Heart left ventricle (tissue), 16 donors: Measurements from ENCODE around the gene HIPK2. TPM values are rescaled to one million over a fixed set of nuclear protein-coding genes. Genes with fewer than 3 reads are reported as not detected.

ENCODE experiments used
- ATAC-seq, 4 donors: fragments of 200-7000 bp; cut with Tn5 transposase; one replicate each; pipeline ENCODE4 v1.9.1; 2020 to 2022; ENCODE audit warnings: moderate library complexity in 4 of 4, mild to moderate bottlenecking in 3 of 4, moderate number of reproducible peaks in 1 of 4
- DNase-seq, 5 donors: peaks; one replicate each; pipeline ENCODE4 v3.0.0-alpha.2; 2020
- H3K27ac ChIP-seq, 12 donors: fragments of 200-600 bp; sonication (generic) in 4 of 12; one replicate each; pipeline versions ENCODE4 v1.5.0 to v1.8.0; 2016 to 2022; ENCODE audit warnings: mild to moderate bottlenecking in 2 of 12
- H3K27me3 ChIP-seq, 9 donors: fragments of 200-600 bp; sonication (generic) in 2 of 9; one replicate each; pipeline versions ENCODE4 v1.5.1 to v1.8.0; 2016 to 2022; ENCODE audit warnings: mild to moderate bottlenecking in 3 of 9
- H3K36me3 ChIP-seq, 9 donors: fragments of 200-600 bp; sonication (generic) in 2 of 9; one replicate each; pipeline versions ENCODE4 v1.5.0 to v1.8.0; 2018 to 2022; ENCODE audit warnings: mild to moderate bottlenecking in 2 of 9
- H3K4me1 ChIP-seq, 12 donors: fragments of 200-600 bp; sonication (generic) in 4 of 12; one replicate each; pipeline versions ENCODE4 v1.5.0 to v1.8.0; 2016 to 2022; ENCODE audit warnings: mild to moderate bottlenecking in 3 of 12
- H3K4me3 ChIP-seq, 12 donors: fragments of 200-600 bp; sonication (generic) in 4 of 12; one replicate each; pipeline versions ENCODE4 v1.5.0 to v1.8.0; 2017 to 2022; ENCODE audit warnings: mild to moderate bottlenecking in 9 of 12, moderate library complexity in 4 of 12
- H3K9me3 ChIP-seq, 12 donors: fragments of 200-600 bp; sonication (generic) in 4 of 12; one replicate each; pipeline versions ENCODE4 v1.5.0 to v1.8.0; 2016 to 2022; ENCODE audit warnings: mild to moderate bottlenecking in 1 of 12
- POLR2A ChIP-seq, 2 donors: fragments of 450-650 bp; IDR thresholded peaks; one replicate each; pipeline ENCODE4 v1.6.1; 2017; ENCODE audit warnings: antibody characterized with exemption in 2 of 2, mild to moderate bottlenecking in 2 of 2, moderate library complexity in 2 of 2
- WGBS, 4 donors: extraction: QIAGEN DNeasy Blood & Tissue Kit in 2 of 4; methylation state at CpG; one replicate each; pipeline versions ENCODE4 v1.1.5 to v1.1.7; 2013 to 2018; 5-methylcytosine and 5-hydroxymethylcytosine counted together
- intact Hi-C, 10 donors: fragments of 100-400 bp; cut with DNase I; formaldehyde crosslinking; loops; one replicate each; pipeline versions ENCODE4 v1.11.1 to v1.14.2; 2022
- polyA plus RNA-seq, 2 donors: library from polyadenylated mRNA; stranded (reverse); fragments of 200-250 nt; gene quantifications; one replicate each; pipeline ENCODE4 v1.2.3, GENCODE V29; 2013
- total RNA-seq, 9 donors: library from RNA; depleted of rRNA in 2 of 9; stranded (reverse); fragments of >200 nt in 2 of 9; fragmentation: NEBNext Ultra II Directional in 3 of 9; extraction: Animal tissue kit (Norgen Biotek cat#: 25700) in 3 of 9; gene quantifications; one replicate each; pipeline versions ENCODE4 v1.1.0 to v1.2.4, GENCODE V29; 2016 to 2023
- TF ChIP-seq, protein P1 (sequence below), 12 donors: fragments of 200-600 bp; sonication (generic) in 4 of 12; IDR thresholded peaks; one replicate each; pipeline versions ENCODE4 v1.5.0 to v1.8.0; 2018 to 2022; ENCODE audit warnings: antibody characterized with exemption in 12 of 12, mild to moderate bottlenecking in 5 of 12
- donor health status: ischemic (EF 13 %, LVEDD 7.1; RV severe dilation, severe dysfunction).
- donor health status: healthy with polysubstance abuse.
- donor health status: DM: no; HTN: yes; CAD: no.
- donor health status: DM: no; HTN: no; CAD: no.
- donor health status: ischemic (EF 25% LVEDD 6.9; RV normal size, moderate dysfunction).
- donor health status: ischemic (EF 25% LVEDD 5.7; RV mildly dilated, moderate dysfunction).
- donor health status: healthy.
- donor health status: DM: yes; HTN: yes; CAD: no.
- donor health status: ischemic (EF 35%, LVEDD 5.7; RV mildly dilated, moderate dysfunction).
- donor health status: nonischemic (EF 11% LVEDD 7.7; RV severe dilation, severe dysfunction).
- donor health status: DM: yes; HTN: yes; CAD: no.
- donor health status: PGD.
- donor health status: ischemic (EF 29% LVEDD 5.4; RV normal size, mild dysfunction).
- donor health status: nonischemic (EF 23%, LVEDD 6.1; RV moderate dilation, normal function).

The HIPK2 gene
- total and polyA plus RNA-seq, 11 donors, result 43.2 to 244 (median 143) TPM

GRCh38 chr7:139525750-139526149, 252.0 kb downstream of the HIPK2 start:
- TF ChIP-seq POLR2A (IDR thresholded peaks at IDR 0.05), result no peak
- TF ChIP-seq, protein P1, sequence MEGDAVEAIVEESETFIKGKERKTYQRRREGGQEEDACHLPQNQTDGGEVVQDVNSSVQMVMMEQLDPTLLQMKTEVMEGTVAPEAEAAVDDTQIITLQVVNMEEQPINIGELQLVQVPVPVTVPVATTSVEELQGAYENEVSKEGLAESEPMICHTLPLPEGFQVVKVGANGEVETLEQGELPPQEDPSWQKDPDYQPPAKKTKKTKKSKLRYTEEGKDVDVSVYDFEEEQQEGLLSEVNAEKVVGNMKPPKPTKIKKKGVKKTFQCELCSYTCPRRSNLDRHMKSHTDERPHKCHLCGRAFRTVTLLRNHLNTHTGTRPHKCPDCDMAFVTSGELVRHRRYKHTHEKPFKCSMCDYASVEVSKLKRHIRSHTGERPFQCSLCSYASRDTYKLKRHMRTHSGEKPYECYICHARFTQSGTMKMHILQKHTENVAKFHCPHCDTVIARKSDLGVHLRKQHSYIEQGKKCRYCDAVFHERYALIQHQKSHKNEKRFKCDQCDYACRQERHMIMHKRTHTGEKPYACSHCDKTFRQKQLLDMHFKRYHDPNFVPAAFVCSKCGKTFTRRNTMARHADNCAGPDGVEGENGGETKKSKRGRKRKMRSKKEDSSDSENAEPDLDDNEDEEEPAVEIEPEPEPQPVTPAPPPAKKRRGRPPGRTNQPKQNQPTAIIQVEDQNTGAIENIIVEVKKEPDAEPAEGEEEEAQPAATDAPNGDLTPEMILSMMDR (IDR thresholded peaks at IDR 0.05), result no peak

GRCh38 chr7:139525239-139525638, 252.6 kb downstream of the HIPK2 start:
- no peaks in the 10 kb centered on the region for H3K36me3 ChIP-seq
- H3K4me3 ChIP-seq, result no peak overlapping the region
- H3K27ac ChIP-seq, result no peak overlapping the region
- ATAC-seq (no peak), DNase-seq (no peak)
- intact Hi-C loops, result no loop called here
- no peaks in the 10 kb centered on the region for H3K9me3 ChIP-seq
- 89 to 93% (median 91%) methylated on average over 10 of the region's 10 CpGs for WGBS, 4 donors
- H3K27me3 ChIP-seq, result peaks cover 0 to 37% (median 27%) of the 10 kb centered on the region in 9 donors
- peaks cover 0 to 13% (median 0%) of the 10 kb centered on the region in 12 donors for H3K4me1 ChIP-seq
- no peak for TF ChIP-seq POLR2A (IDR thresholded peaks at IDR 0.05)
- TF ChIP-seq, protein P1 (IDR thresholded peaks at IDR 0.05), result no peak

More at GRCh38 chr7:139525750-139526149, 252.0 kb downstream of the HIPK2 start:
- H3K36me3 ChIP-seq, result no peaks in the 10 kb centered on the region
- no peak for ATAC-seq
- DNase-seq, result no peak
- intact Hi-C loops, result no loop called here
- H3K27ac ChIP-seq, result no peak overlapping the region
- H3K27me3 ChIP-seq, result peaks cover 0 to 37% (median 27%) of the 10 kb centered on the region in 9 donors
- H3K9me3 ChIP-seq, result no peaks in the 10 kb centered on the region
- peaks cover 0 to 13% (median 0%) of the 10 kb centered on the region in 12 donors for H3K4me1 ChIP-seq
- H3K4me3 ChIP-seq, result no peak overlapping the region

DNA sequence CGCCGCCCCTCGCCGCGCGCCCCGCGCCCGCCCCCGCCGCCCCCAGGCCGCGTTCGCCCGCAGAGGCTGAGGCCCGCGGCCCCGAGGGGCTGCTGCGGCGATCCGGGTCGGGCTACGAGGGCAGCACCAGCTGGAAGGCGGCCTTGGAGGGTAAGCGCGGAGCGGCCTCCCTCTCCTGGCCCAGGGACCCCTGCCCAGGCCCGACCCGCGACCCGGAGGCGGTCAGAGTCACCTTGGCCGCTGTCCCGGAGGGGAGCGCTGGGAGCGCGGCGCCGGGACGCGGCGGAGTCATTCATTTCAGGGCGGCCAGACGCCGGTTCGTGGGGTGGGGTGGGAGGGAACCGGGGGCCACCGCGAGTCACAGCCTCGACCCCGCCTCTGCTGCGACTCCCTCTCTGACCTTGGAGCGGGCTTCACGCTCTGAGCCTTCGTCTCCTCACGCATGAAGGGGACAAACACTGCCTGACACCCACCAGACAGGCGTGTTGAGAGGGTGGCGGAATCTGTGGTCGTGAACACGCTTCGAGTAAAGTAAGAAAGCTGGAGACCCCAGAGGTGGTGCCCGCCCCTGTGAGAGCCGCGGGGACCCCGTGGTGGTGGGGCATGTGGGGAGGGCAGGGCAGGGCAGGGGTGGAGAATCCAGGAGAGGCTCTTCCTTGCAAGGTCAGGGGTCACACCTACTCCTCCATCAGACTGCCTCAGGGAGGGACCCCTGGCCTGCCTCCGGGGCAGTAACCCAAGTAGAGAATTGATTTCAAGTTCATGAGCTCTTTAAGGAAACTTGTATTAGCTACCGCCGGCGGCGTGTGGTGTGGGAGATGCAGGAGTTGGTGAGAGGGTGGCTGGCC, 253.6 kb downstream of the HIPK2 start:
- Histone ChIP-seq H3K36me3 (no peaks in the 10 kb centered on the region), H3K9me3 (no peaks in the 10 kb centered on the region), H3K4me1 (peaks cover 0 to 13% (median 0%) of the 10 kb centered on the region in 12 donors), H3K27ac (no peak overlapping the region), H3K27me3 (peaks cover 0 to 37% (median 27%) of the 10 kb centered on the region in 9 donors), H3K4me3 (peak overlapping the region in 3 of 12 donors; percentile 24 to 40 (median 28))
- no peak for ATAC-seq
- no peak for DNase-seq
- TF ChIP-seq, protein P1 (IDR thresholded peaks at IDR 0.05), result no peak
- no peak for TF ChIP-seq POLR2A (IDR thresholded peaks at IDR 0.05)
- intact Hi-C loops, result no loop called here
- 18 to 35% (median 21%) methylated on average over 38 to 70 of the region's 70 CpGs for WGBS, 4 donors

DNA sequence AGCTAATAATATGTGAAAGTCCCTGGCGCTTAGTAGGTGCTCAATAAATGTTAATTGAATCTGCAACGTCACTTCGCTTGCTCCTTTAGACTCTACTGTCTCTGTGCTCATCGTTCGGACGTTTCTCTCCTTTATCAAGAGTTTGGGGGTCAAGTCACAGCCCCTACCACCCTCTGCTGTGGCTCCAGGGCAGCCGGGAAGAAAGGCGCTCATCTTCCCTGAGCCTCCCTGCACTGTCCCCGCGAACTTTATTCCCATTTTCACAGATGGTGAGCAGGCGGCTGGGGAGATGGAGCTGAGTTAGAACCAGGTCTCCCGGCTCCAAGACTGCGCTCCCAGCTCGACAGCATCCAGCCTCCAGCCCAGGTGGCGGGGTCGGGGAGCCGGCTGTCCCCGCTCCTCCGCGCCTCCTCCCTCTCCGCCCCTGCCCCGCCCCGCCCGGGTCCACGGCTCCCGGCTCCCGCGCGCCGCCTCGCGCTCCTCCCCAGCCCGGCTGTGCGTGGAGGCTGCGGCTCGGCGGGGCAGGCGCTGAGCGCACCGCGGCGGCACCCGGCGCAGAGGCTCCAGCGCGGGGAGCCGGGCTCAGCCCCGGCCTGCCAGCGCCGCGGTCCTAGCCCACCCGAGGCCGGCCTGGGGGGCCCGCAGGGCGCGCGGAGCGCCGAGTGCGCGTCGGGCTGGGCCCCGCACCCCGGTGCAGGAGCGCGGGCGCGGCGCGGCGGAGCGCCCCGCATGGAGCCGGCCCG, 254.4 kb downstream of the HIPK2 start, which contains the start of gene CLEC2L:
Gene CLEC2L, plus strand, starts transcription at position 487 of the 743 bp plus-strand sequence. Its CDS starts 243 bp downstream, at position 730.
- no peak within 1 kb of the TSS for H3K27ac ChIP-seq
- 2 to 9% (median 4%) methylated on average over 15 to 75 of the region's 75 CpGs for WGBS, 4 donors
- ATAC-seq (peak in 1 of 4 donors; percentile 37), DNase-seq (no peak)
- peaks cover 0 to 37% (median 28%) of the 10 kb centered on the region in 9 donors for H3K27me3 ChIP-seq
- peak within 1 kb of the TSS in 4 of 12 donors; percentile 22 to 40 (median 26) for H3K4me3 ChIP-seq
- TF ChIP-seq, protein P1 (IDR thresholded peaks at IDR 0.05), result no peak
- no peak for TF ChIP-seq POLR2A (IDR thresholded peaks at IDR 0.05)
- intact Hi-C loops, result no loop called here
- H3K4me1 ChIP-seq, result peaks cover 0 to 13% (median 0%) of the 10 kb centered on the region in 12 donors
- no peaks in the 10 kb centered on the region for H3K36me3 ChIP-seq
- no peaks in the 10 kb centered on the region for H3K9me3 ChIP-seq
